SJCRH30 (cell line): ENCODE data around the gene ADGRB3. TPM values are rescaled to one million over a fixed set of nuclear protein-coding genes. Genes with fewer than 3 reads are reported as not detected.

Experiments
- DNase-seq, 2 experiments: peaks; one replicate each; pipeline ENCODE4 v3.0.0-alpha.2; 2015 to 2020
- H3K27ac ChIP-seq: fragments of 250-450 bp; sonication (Bioruptor Pico); 2 replicates; pipeline ENCODE4 v1.5.1; 2020; ENCODE audit warnings: mild to moderate bottlenecking, moderate library complexity
- H3K27me3 ChIP-seq: fragments of 250-450 bp; sonication (Bioruptor Pico); 2 replicates; pipeline ENCODE4 v1.5.1; 2020; ENCODE audit warnings: mild to moderate bottlenecking, moderate library complexity
- H3K36me3 ChIP-seq: fragments of 250-450 bp; sonication (Bioruptor Pico); 2 replicates; pipeline ENCODE4 v1.5.1; 2020; ENCODE audit warnings: mild to moderate bottlenecking, moderate library complexity
- H3K4me1 ChIP-seq: fragments of 250-450 bp; sonication (Bioruptor Pico); 2 replicates; pipeline ENCODE4 v1.5.1; 2020; ENCODE audit warnings: mild to moderate bottlenecking, moderate library complexity
- H3K4me3 ChIP-seq: fragments of 250-450 bp; sonication (Bioruptor Pico); 2 replicates; pipeline ENCODE4 v1.5.1; 2020; ENCODE audit warnings: mild to moderate bottlenecking, moderate library complexity
- H3K9me3 ChIP-seq: fragments of 250-450 bp; sonication (Bioruptor Pico); replicated peaks from 2 replicates; pipeline ENCODE4 v1.5.1; 2020; ENCODE audit warnings: mild to moderate bottlenecking, moderate library complexity
- total RNA-seq: library from RNA; depleted of rRNA; stranded (reverse); fragments of >200 nt; shearing (Covaris generic); gene quantifications from 2 replicates; pipeline ENCODE4 v1.2.3, GENCODE V29; 2014

ADGRB3 gene
- total RNA-seq, 1 experiment from 2014 or later, result 8.7 TPM

- peak in 1 of 2 experiments; percentile 19 for DNase-seq
Observed at GRCh38 chr6:69162811-69163210, 527.7 kb downstream of the ADGRB3 start.

GRCh38 chr6:69164564-69165229 is 529.6 kb downstream of the ADGRB3 start:
- no peaks in the 10 kb centered on the region for H3K36me3 ChIP-seq
- no peaks in the 10 kb centered on the region for H3K27me3 ChIP-seq
- DNase-seq, result peak in 1 of 2 experiments; percentile 26
- no peaks in the 10 kb centered on the region for H3K4me1 ChIP-seq
- H3K4me3 ChIP-seq, result no peak overlapping the region
- H3K27ac ChIP-seq, result no peak overlapping the region
- H3K9me3 ChIP-seq, result no peaks in the 10 kb centered on the region

More at GRCh38 chr6:69162811-69163210, 527.7 kb downstream of the ADGRB3 start:
- Histone ChIP-seq H3K4me1 (no peaks in the 10 kb centered on the region), H3K4me3 (no peak overlapping the region), H3K27me3 (no peaks in the 10 kb centered on the region), H3K27ac (no peak overlapping the region), H3K36me3 (no peaks in the 10 kb centered on the region), H3K9me3 (no peaks in the 10 kb centered on the region)

GRCh38 chr6:69179681-69180080 is 544.6 kb downstream of the ADGRB3 start:
- no peaks in the 10 kb centered on the region for H3K4me1 ChIP-seq
- H3K27me3 ChIP-seq, result no peaks in the 10 kb centered on the region
- H3K9me3 ChIP-seq, result no peaks in the 10 kb centered on the region
- no peak overlapping the region for H3K27ac ChIP-seq
- DNase-seq, result peak in 1 of 2 experiments; percentile 8
- no peak overlapping the region for H3K4me3 ChIP-seq
- no peaks in the 10 kb centered on the region for H3K36me3 ChIP-seq

GRCh38 chr6:69180361-69181067 is 545.4 kb downstream of the ADGRB3 start:
- H3K4me3 ChIP-seq, result no peak overlapping the region
- no peaks in the 10 kb centered on the region for H3K36me3 ChIP-seq
- no peaks in the 10 kb centered on the region for H3K27me3 ChIP-seq
- no peaks in the 10 kb centered on the region for H3K4me1 ChIP-seq
- no peak for DNase-seq
- no peak overlapping the region for H3K27ac ChIP-seq
- no peaks in the 10 kb centered on the region for H3K9me3 ChIP-seq

- Histone ChIP-seq H3K36me3 (no peaks in the 10 kb centered on the region), H3K27me3 (no peaks in the 10 kb centered on the region), H3K9me3 (no peaks in the 10 kb centered on the region), H3K4me3 (no peak overlapping the region), H3K27ac (no peak overlapping the region), H3K4me1 (no peaks in the 10 kb centered on the region)
- DNase-seq, result no peak
Observed at GRCh38 chr6:69181964-69182363, 546.9 kb downstream of the ADGRB3 start.

- Histone ChIP-seq H3K4me3 (no peak overlapping the region), H3K36me3 (no peaks in the 10 kb centered on the region), H3K27ac (no peak overlapping the region), H3K4me1 (no peaks in the 10 kb centered on the region), H3K27me3 (no peaks in the 10 kb centered on the region), H3K9me3 (no peaks in the 10 kb centered on the region)
- no peak for DNase-seq
Observed at GRCh38 chr6:69185276-69185675, 550.2 kb downstream of the ADGRB3 start.

GRCh38 chr6:69202768-69203167 is 567.7 kb downstream of the ADGRB3 start:
- Histone ChIP-seq H3K27me3 (no peaks in the 10 kb centered on the region), H3K9me3 (no peaks in the 10 kb centered on the region), H3K27ac (no peak overlapping the region), H3K4me1 (no peaks in the 10 kb centered on the region), H3K4me3 (no peak overlapping the region), H3K36me3 (no peaks in the 10 kb centered on the region)
- no peak for DNase-seq

GRCh38 chr6:69216127-69216526 is 581.0 kb downstream of the ADGRB3 start:
- no peak overlapping the region for H3K27ac ChIP-seq
- no peaks in the 10 kb centered on the region for H3K4me1 ChIP-seq
- no peaks in the 10 kb centered on the region for H3K27me3 ChIP-seq
- no peak overlapping the region for H3K4me3 ChIP-seq
- no peak for DNase-seq
- H3K36me3 ChIP-seq, result no peaks in the 10 kb centered on the region
- H3K9me3 ChIP-seq, result no peaks in the 10 kb centered on the region

- H3K4me1 ChIP-seq, result no peaks in the 10 kb centered on the region
- H3K27ac ChIP-seq, result no peak overlapping the region
- no peaks in the 10 kb centered on the region for H3K36me3 ChIP-seq
- no peak overlapping the region for H3K4me3 ChIP-seq
- DNase-seq, result no peak
- H3K9me3 ChIP-seq, result no peaks in the 10 kb centered on the region
- H3K27me3 ChIP-seq, result no peaks in the 10 kb centered on the region
Observed at GRCh38 chr6:69217343-69217742, 582.3 kb downstream of the ADGRB3 start.

- Histone ChIP-seq H3K4me3 (no peak overlapping the region), H3K36me3 (no peaks in the 10 kb centered on the region), H3K4me1 (no peaks in the 10 kb centered on the region), H3K9me3 (no peaks in the 10 kb centered on the region), H3K27ac (no peak overlapping the region), H3K27me3 (no peaks in the 10 kb centered on the region)
- no peak for DNase-seq
Observed at GRCh38 chr6:69220375-69220774, 585.3 kb downstream of the ADGRB3 start.

GRCh38 chr6:69232008-69232407 is 596.9 kb downstream of the ADGRB3 start:
- no peaks in the 10 kb centered on the region for H3K27me3 ChIP-seq
- no peaks in the 10 kb centered on the region for H3K36me3 ChIP-seq
- no peak for DNase-seq
- H3K4me1 ChIP-seq, result no peaks in the 10 kb centered on the region
- no peak overlapping the region for H3K4me3 ChIP-seq
- H3K9me3 ChIP-seq, result no peaks in the 10 kb centered on the region
- no peak overlapping the region for H3K27ac ChIP-seq

- H3K27me3 ChIP-seq, result no peaks in the 10 kb centered on the region
- no peak overlapping the region for H3K27ac ChIP-seq
- H3K4me1 ChIP-seq, result no peaks in the 10 kb centered on the region
- H3K36me3 ChIP-seq, result no peaks in the 10 kb centered on the region
- H3K4me3 ChIP-seq, result no peak overlapping the region
- no peaks in the 10 kb centered on the region for H3K9me3 ChIP-seq
- no peak for DNase-seq
Observed at GRCh38 chr6:69232496-69232895, 597.4 kb downstream of the ADGRB3 start.

- no peaks in the 10 kb centered on the region for H3K36me3 ChIP-seq
- no peaks in the 10 kb centered on the region for H3K9me3 ChIP-seq
- DNase-seq, result peak; percentile 74 to 84
- no peak overlapping the region for H3K27ac ChIP-seq
- no peak overlapping the region for H3K4me3 ChIP-seq
- H3K27me3 ChIP-seq, result no peaks in the 10 kb centered on the region
- H3K4me1 ChIP-seq, result no peaks in the 10 kb centered on the region
Observed at GRCh38 chr6:69232911-69233448, 597.9 kb downstream of the ADGRB3 start.

- DNase-seq, result peak in 1 of 2 experiments; percentile 44
Observed at GRCh38 chr6:69238067-69238466, 603.0 kb downstream of the ADGRB3 start.

GRCh38 chr6:69246983-69247382 is 611.9 kb downstream of the ADGRB3 start:
- no peaks in the 10 kb centered on the region for H3K4me1 ChIP-seq
- H3K4me3 ChIP-seq, result no peak overlapping the region
- H3K27ac ChIP-seq, result no peak overlapping the region
- DNase-seq, result no peak
- H3K9me3 ChIP-seq, result no peaks in the 10 kb centered on the region
- no peaks in the 10 kb centered on the region for H3K36me3 ChIP-seq
- H3K27me3 ChIP-seq, result no peaks in the 10 kb centered on the region

More at GRCh38 chr6:69238067-69238466, 603.0 kb downstream of the ADGRB3 start:
- Histone ChIP-seq H3K36me3 (no peaks in the 10 kb centered on the region), H3K27ac (peak overlapping the region; percentile 6; the same call in 1 of the 2 replicates), H3K27me3 (no peaks in the 10 kb centered on the region), H3K4me3 (no peak overlapping the region), H3K4me1 (no peaks in the 10 kb centered on the region), H3K9me3 (no peaks in the 10 kb centered on the region)
